GM19468 (cell line): ENCODE measurements around the gene CGGBP1.
A peak's percentile ranks its signal among the peaks of the same experiment; 100 is the strongest.
"Not testable (repeated sequence)": the region's sequence is repeated elsewhere in the genome, so short reads cannot be mapped to it uniquely, and the experiment has no call there.

Source experiments
- ATAC-seq: cut with Tn5 transposase; IDR thresholded peaks from one replicate; pipeline ENCODE4 v1.9.1; 2021; ENCODE audit warnings: mild to moderate bottlenecking, moderate library complexity, moderate number of reproducible peaks; ENCODE audit not compliant: unreplicated experiment; ENCODE audit errors: extremely low read depth

CGGBP1 gene

GRCh38 chr3:88036221-88036620 lies 22.6 kb downstream of the CGGBP1 start:
- ATAC-seq, result no peak

- no peak for ATAC-seq
Measured at GRCh38 chr3:88034491-88035275, 24.1 kb downstream of the CGGBP1 start.

- ATAC-seq, result no peak
Measured at GRCh38 chr3:88033808-88034207, 25.0 kb downstream of the CGGBP1 start.

GRCh38 chr3:88033079-88033478 lies 25.7 kb downstream of the CGGBP1 start:
- ATAC-seq, result no peak

GRCh38 chr3:88032245-88032644 lies 26.6 kb downstream of the CGGBP1 start:
- ATAC-seq, result no peak

- peak; percentile 78 for ATAC-seq
Measured at GRCh38 chr3:88031642-88032077, 27.1 kb downstream of the CGGBP1 start.

GRCh38 chr3:88030210-88030609 lies 28.6 kb downstream of the CGGBP1 start:
- no peak for ATAC-seq

GRCh38 chr3:88028876-88029275 lies 29.9 kb downstream of the CGGBP1 start:
- no peak for ATAC-seq

GRCh38 chr3:88025001-88025552 lies 33.7 kb downstream of the CGGBP1 start:
- no peak for ATAC-seq

GRCh38 chr3:88019024-88019423 lies 39.8 kb downstream of the CGGBP1 start:
- ATAC-seq, result peak; percentile 96

GRCh38 chr3:88015656-88016055 lies 43.1 kb downstream of the CGGBP1 start:
- ATAC-seq, result not testable (repeated sequence)

GRCh38 chr3:88013592-88013991 lies 45.2 kb downstream of the CGGBP1 start:
- no peak for ATAC-seq

GRCh38 chr3:88010810-88011209 lies 48.0 kb downstream of the CGGBP1 start:
- ATAC-seq, result no peak

GRCh38 chr3:88009066-88009465 lies 49.7 kb downstream of the CGGBP1 start:
- ATAC-seq, result no peak

- no peak for ATAC-seq
Measured at GRCh38 chr3:88005066-88005465, 53.7 kb downstream of the CGGBP1 start.

- no peak for ATAC-seq
Measured at GRCh38 chr3:88003115-88003755, 55.6 kb downstream of the CGGBP1 start.

GRCh38 chr3:88002448-88002847 lies 56.4 kb downstream of the CGGBP1 start:
- no peak for ATAC-seq
